AG20443 (cell line): ENCODE results near the gene KIRREL3.

Source experiments
- DNase-seq: peaks from one replicate; pipeline ENCODE4 v3.0.0; 2012; ENCODE audit warnings: low spot score, mixed read lengths

KIRREL3 gene

GRCh38 chr11:126914941-126915340, 85.6 kb downstream of the KIRREL3 start:
- DNase-seq = peak; percentile 58

- no peak for DNase-seq
Measured at GRCh38 chr11:126914166-126914565, 86.4 kb downstream of the KIRREL3 start.

- DNase-seq = no peak
Measured at GRCh38 chr11:126904520-126904919, 96.0 kb downstream of the KIRREL3 start.

GRCh38 chr11:126901783-126902182, 98.8 kb downstream of the KIRREL3 start:
- no peak for DNase-seq

GRCh38 chr11:126899961-126900748, 100.4 kb downstream of the KIRREL3 start:
- DNase-seq = no peak

GRCh38 chr11:126898802-126899201, 101.8 kb downstream of the KIRREL3 start:
- no peak for DNase-seq

GRCh38 chr11:126897430-126897829, 103.1 kb downstream of the KIRREL3 start:
- DNase-seq = no peak

- DNase-seq = no peak
Measured at GRCh38 chr11:126896025-126896424, 104.5 kb downstream of the KIRREL3 start.

- no peak for DNase-seq
Measured at GRCh38 chr11:126893796-126894195, 106.8 kb downstream of the KIRREL3 start.

- no peak for DNase-seq
Measured at GRCh38 chr11:126892756-126893155, 107.8 kb downstream of the KIRREL3 start.

GRCh38 chr11:126891556-126892217, 108.9 kb downstream of the KIRREL3 start:
- DNase-seq = peak; percentile 84

GRCh38 chr11:126890561-126890960, 110.0 kb downstream of the KIRREL3 start:
- no peak for DNase-seq

- no peak for DNase-seq
Measured at GRCh38 chr11:126888115-126888712, 112.4 kb downstream of the KIRREL3 start.

- DNase-seq = peak; percentile 22
Measured at GRCh38 chr11:126886636-126887035, 113.9 kb downstream of the KIRREL3 start.

GRCh38 chr11:126886085-126886484, 114.5 kb downstream of the KIRREL3 start:
- no peak for DNase-seq

GRCh38 chr11:126884594-126884993, 116.0 kb downstream of the KIRREL3 start:
- DNase-seq = no peak

GRCh38 chr11:126884192-126884591, 116.4 kb downstream of the KIRREL3 start:
- DNase-seq = no peak

- no peak for DNase-seq
Measured at GRCh38 chr11:126880872-126881271, 119.7 kb downstream of the KIRREL3 start.

GRCh38 chr11:126879516-126879915, 121.1 kb downstream of the KIRREL3 start:
- no peak for DNase-seq

- no peak for DNase-seq
Measured at GRCh38 chr11:126878913-126879482, 121.6 kb downstream of the KIRREL3 start.

GRCh38 chr11:126874831-126875230, 125.7 kb downstream of the KIRREL3 start:
- no peak for DNase-seq

GRCh38 chr11:126874276-126874675, 126.3 kb downstream of the KIRREL3 start:
- no peak for DNase-seq

- DNase-seq = no peak
Measured at GRCh38 chr11:126871792-126872191, 128.8 kb downstream of the KIRREL3 start.
